Fibroblast of the conjunctiva (primary cell): ENCODE results near the gene TCP11.

Experiments used
- DNase-seq: peaks from one replicate; pipeline ENCODE4 v3.0.0-alpha.2; 2010; ENCODE audit warnings: low read depth

The TCP11 gene

GRCh38 chr6:35092362-35093117 lies 48.6 kb downstream of the TCP11 start:
- peak; percentile 31 for DNase-seq

GRCh38 chr6:35091346-35092083 lies 49.6 kb downstream of the TCP11 start:
- no peak for DNase-seq

- no peak for DNase-seq
These were observed 50.4 kb downstream of the TCP11 start for GRCh38 chr6:35090734-35091133.

GRCh38 chr6:35089935-35090505 lies 51.1 kb downstream of the TCP11 start:
- DNase-seq, result peak; percentile 43

- no peak for DNase-seq
These were observed 51.8 kb downstream of the TCP11 start for GRCh38 chr6:35089216-35089934.

GRCh38 chr6:35088281-35089215 lies 52.6 kb downstream of the TCP11 start:
- no peak for DNase-seq

GRCh38 chr6:35087361-35088280 lies 53.5 kb downstream of the TCP11 start:
- no peak for DNase-seq

GRCh38 chr6:35086636-35087360 lies 54.3 kb downstream of the TCP11 start:
- DNase-seq, result no peak

- DNase-seq, result no peak
These were observed 54.9 kb downstream of the TCP11 start for GRCh38 chr6:35086282-35086632.

- no peak for DNase-seq
These were observed 55.5 kb downstream of the TCP11 start for GRCh38 chr6:35085359-35086281.

- no peak for DNase-seq
These were observed 56.5 kb downstream of the TCP11 start for GRCh38 chr6:35084511-35085203.

GRCh38 chr6:35084041-35084491 lies 57.1 kb downstream of the TCP11 start:
- no peak for DNase-seq

GRCh38 chr6:35083507-35083906 lies 57.6 kb downstream of the TCP11 start:
- DNase-seq, result no peak

- DNase-seq, result no peak
These were observed 58.3 kb downstream of the TCP11 start for GRCh38 chr6:35082733-35083403.

- DNase-seq, result no peak
These were observed 59.0 kb downstream of the TCP11 start for GRCh38 chr6:35082046-35082732.

- DNase-seq, result no peak
These were observed 59.7 kb downstream of the TCP11 start for GRCh38 chr6:35081426-35081851.
